Prostate gland (tissue), 2 donors: ENCODE data around the gene IZUMO1R.

Experiments used
- CTCF ChIP-seq, 4 experiments: fragments of 200-600 bp in 2 of 4; fragments of 450-650 bp in 2 of 4; sonication (generic) in 2 of 4; IDR thresholded peaks; 1 replicate in 3 of 4; 2 replicates in 1 of 4; pipeline ENCODE4 v1.5.1; 2016 to 2019; ENCODE audit warnings: antibody characterized with exemption in 4 of 4, mild to moderate bottlenecking in 2 of 4, moderate library complexity in 2 of 4
- POLR2A ChIP-seq: fragments of 450-650 bp; IDR thresholded peaks from one replicate; pipeline ENCODE4 v1.6.1; 2016; ENCODE audit warnings: antibody characterized with exemption, mild to moderate bottlenecking
- POLR2AphosphoS5 ChIP-seq: sonication (generic); formaldehyde crosslinking; IDR thresholded peaks from one replicate; pipeline ENCODE4 v1.6.1; 2017; ENCODE audit warnings: antibody characterized with exemption

GRCh38 chr11:94271885-94272372 is 32.5 kb upstream of the IZUMO1R start:
- no peak for TF ChIP-seq CTCF (IDR thresholded peaks at IDR 0.05)
- no peak for TF ChIP-seq POLR2A
- no peak for TF ChIP-seq POLR2AphosphoS5
